BLaER1 (cell line): ENCODE data around the gene PSMD3.
A peak's percentile ranks its signal among the peaks of the same experiment; 100 is the strongest.

Experiments
- H3K27ac ChIP-seq: shearing (Covaris generic); formaldehyde crosslinking; 2 replicates; pipeline ENCODE4 v1.8.1; 2022
- H3K27me3 ChIP-seq: shearing (Covaris generic); formaldehyde crosslinking; 2 replicates; pipeline ENCODE4 v1.8.1; 2022
- H3K36me3 ChIP-seq: shearing (Covaris generic); formaldehyde crosslinking; 2 replicates; pipeline ENCODE4 v1.8.1; 2022
- H3K4me1 ChIP-seq: shearing (Covaris generic); formaldehyde crosslinking; 2 replicates; pipeline ENCODE4 v1.8.1; 2022
- H3K4me2 ChIP-seq: shearing (Covaris generic); formaldehyde crosslinking; 2 replicates; pipeline ENCODE4 v1.8.1; 2022
- H3K4me3 ChIP-seq: shearing (Covaris generic); formaldehyde crosslinking; 2 replicates; pipeline ENCODE4 v1.8.1; 2022
- H3K9ac ChIP-seq: shearing (Covaris generic); formaldehyde crosslinking; 2 replicates; pipeline ENCODE4 v1.8.1; 2022
- H3K9me3 ChIP-seq: shearing (Covaris generic); formaldehyde crosslinking; 2 replicates; pipeline ENCODE4 v1.8.1; 2022
- H4K20me1 ChIP-seq: shearing (Covaris generic); formaldehyde crosslinking; 2 replicates; pipeline ENCODE4 v1.8.1; 2022
- Cebpa-rat ChIP-seq: shearing (Covaris generic); IDR thresholded peaks from 2 replicates; pipeline ENCODE4 v1.8.1; 2022

Gene PSMD3

GRCh38 chr17:39980351-39981206 is at the start of gene PSMD3:
TSS of gene PSMD3 (plus strand) at chr17:39980807. CDS start at chr17:39980971, 164 bp downstream.
- Histone ChIP-seq H3K27ac (peak within 1 kb of the TSS; percentile 99), H3K4me3 (peak within 1 kb of the TSS; percentile 98), H3K4me2 (peak within 1 kb of the TSS; percentile 93), H3K9ac (peak within 1 kb of the TSS; percentile 99), H4K20me1 (peaks cover 48% of the 10 kb centered on the region), H3K9me3 (no peaks in the 10 kb centered on the region), H3K27me3 (no peaks in the 10 kb centered on the region), H3K4me1 (peaks cover 27% of the 10 kb centered on the region), H3K36me3 (peaks cover 26% of the 10 kb centered on the region)
- TF ChIP-seq Cebpa-rat, result no peak

GRCh38 chr17:39933912-39934311 is 46.7 kb upstream of the PSMD3 start:
- Histone ChIP-seq H3K4me3 (peak overlapping the region; percentile 23), H3K27ac (peak overlapping the region; percentile 89), H3K9ac (peak overlapping the region; percentile 75), H3K4me2 (peak overlapping the region; percentile 79), H4K20me1 (no peaks in the 10 kb centered on the region), H3K27me3 (no peaks in the 10 kb centered on the region), H3K9me3 (no peaks in the 10 kb centered on the region; the same call in 1 of the 2 replicates), H3K4me1 (peaks cover 90% of the 10 kb centered on the region), H3K36me3 (no peaks in the 10 kb centered on the region)
- TF ChIP-seq Cebpa-rat, result no peak

GRCh38 chr17:39934324-39934723 is 46.3 kb upstream of the PSMD3 start:
- peaks cover 90% of the 10 kb centered on the region for H3K4me1 ChIP-seq

GRCh38 chr17:39935909-39936308 is 44.7 kb upstream of the PSMD3 start:
- no peak overlapping the region for H3K4me3 ChIP-seq
- no peak overlapping the region for H3K9ac ChIP-seq
- H4K20me1 ChIP-seq, result no peaks in the 10 kb centered on the region
- TF ChIP-seq Cebpa-rat, result no peak
- H3K4me2 ChIP-seq, result peak overlapping the region; percentile 79
- no peaks in the 10 kb centered on the region for H3K27me3 ChIP-seq
- peaks cover 90% of the 10 kb centered on the region for H3K4me1 ChIP-seq
- H3K36me3 ChIP-seq, result no peaks in the 10 kb centered on the region
- H3K27ac ChIP-seq, result peak overlapping the region; percentile 89
- no peaks in the 10 kb centered on the region; the same call in 1 of the 2 replicates for H3K9me3 ChIP-seq

More at GRCh38 chr17:39934324-39934723, 46.3 kb upstream of the PSMD3 start:
- H3K36me3 ChIP-seq, result no peaks in the 10 kb centered on the region
- peak overlapping the region; percentile 75 for H3K9ac ChIP-seq
- H3K4me2 ChIP-seq, result peak overlapping the region; percentile 79
- H3K4me3 ChIP-seq, result peak overlapping the region; percentile 23
- H4K20me1 ChIP-seq, result no peaks in the 10 kb centered on the region
- H3K27me3 ChIP-seq, result no peaks in the 10 kb centered on the region
- no peak for TF ChIP-seq Cebpa-rat
- H3K27ac ChIP-seq, result peak overlapping the region; percentile 89
- no peaks in the 10 kb centered on the region; the same call in 1 of the 2 replicates for H3K9me3 ChIP-seq

GRCh38 chr17:39937447-39937846 is 43.2 kb upstream of the PSMD3 start:
- H3K36me3 ChIP-seq, result no peaks in the 10 kb centered on the region
- peak overlapping the region; percentile 56 for H3K27ac ChIP-seq
- H4K20me1 ChIP-seq, result no peaks in the 10 kb centered on the region
- no peak for TF ChIP-seq Cebpa-rat
- peaks cover 87% of the 10 kb centered on the region for H3K4me1 ChIP-seq
- H3K9me3 ChIP-seq, result no peaks in the 10 kb centered on the region; the same call in 1 of the 2 replicates
- H3K4me3 ChIP-seq, result no peak overlapping the region
- H3K4me2 ChIP-seq, result peak overlapping the region; percentile 64
- no peaks in the 10 kb centered on the region for H3K27me3 ChIP-seq
- H3K9ac ChIP-seq, result no peak overlapping the region

GRCh38 chr17:39938140-39938869 is 42.3 kb upstream of the PSMD3 start:
- H4K20me1 ChIP-seq, result no peaks in the 10 kb centered on the region
- TF ChIP-seq Cebpa-rat, result no peak
- H3K4me3 ChIP-seq, result no peak overlapping the region
- peak overlapping the region; percentile 64 for H3K4me2 ChIP-seq
- no peaks in the 10 kb centered on the region for H3K9me3 ChIP-seq
- H3K27ac ChIP-seq, result peak overlapping the region; percentile 56
- H3K9ac ChIP-seq, result no peak overlapping the region
- no peaks in the 10 kb centered on the region for H3K36me3 ChIP-seq
- H3K4me1 ChIP-seq, result peaks cover 82% of the 10 kb centered on the region
- no peaks in the 10 kb centered on the region for H3K27me3 ChIP-seq

- no peak overlapping the region for H3K4me3 ChIP-seq
Observed at GRCh38 chr17:39939106-39939505, 41.5 kb upstream of the PSMD3 start.

GRCh38 chr17:39939588-39940419 is 40.8 kb upstream of the PSMD3 start:
- Histone ChIP-seq H3K27ac (peak overlapping the region; percentile 76), H3K27me3 (no peaks in the 10 kb centered on the region), H3K4me2 (peak overlapping the region; percentile 64), H3K9me3 (no peaks in the 10 kb centered on the region), H3K9ac (peak overlapping the region; percentile 27; the same call in 1 of the 2 replicates), H4K20me1 (no peaks in the 10 kb centered on the region), H3K36me3 (no peaks in the 10 kb centered on the region), H3K4me3 (no peak overlapping the region), H3K4me1 (peaks cover 80% of the 10 kb centered on the region)
- no peak for TF ChIP-seq Cebpa-rat

More at GRCh38 chr17:39939106-39939505, 41.5 kb upstream of the PSMD3 start:
- Histone ChIP-seq H3K4me1 (peaks cover 82% of the 10 kb centered on the region), H3K9me3 (no peaks in the 10 kb centered on the region), H3K9ac (no peak overlapping the region; the same call in 1 of the 2 replicates), H4K20me1 (no peaks in the 10 kb centered on the region), H3K4me2 (peak overlapping the region; percentile 64), H3K36me3 (no peaks in the 10 kb centered on the region), H3K27me3 (no peaks in the 10 kb centered on the region), H3K27ac (peak overlapping the region; percentile 76)
- TF ChIP-seq Cebpa-rat, result no peak

GRCh38 chr17:39943702-39944392 is 36.8 kb upstream of the PSMD3 start:
- no peak for TF ChIP-seq Cebpa-rat
- Histone ChIP-seq H3K9me3 (no peaks in the 10 kb centered on the region), H3K27ac (peak overlapping the region; percentile 73), H3K9ac (peak overlapping the region; percentile 57; the same call in 1 of the 2 replicates), H3K4me3 (no peak overlapping the region), H3K27me3 (no peaks in the 10 kb centered on the region), H3K36me3 (no peaks in the 10 kb centered on the region), H3K4me1 (peaks cover 80% of the 10 kb centered on the region), H3K4me2 (peak overlapping the region; percentile 86), H4K20me1 (no peaks in the 10 kb centered on the region)
